Rectal smooth muscle tissue (tissue), 1 donor: ENCODE results near the gene RNF44.
A peak's percentile ranks its signal among the peaks of the same experiment; 100 is the strongest.

Source experiments
- H3K27ac ChIP-seq: one replicate; pipeline ENCODE4 v1.7.0; 2013; ENCODE audit warnings: low read depth, low read length, inconsistent platforms
- H3K27me3 ChIP-seq: one replicate; pipeline ENCODE4 v1.7.0; 2013; ENCODE audit warnings: low read length; ENCODE audit not compliant: control insufficient read depth, insufficient read depth
- H3K36me3 ChIP-seq: one replicate; pipeline ENCODE4 v1.7.0; 2013; ENCODE audit warnings: low read length; ENCODE audit not compliant: control insufficient read depth, insufficient read depth
- H3K4me1 ChIP-seq: one replicate; pipeline ENCODE4 v1.7.0; 2013; ENCODE audit warnings: low read length; ENCODE audit not compliant: control insufficient read depth, insufficient read depth
- H3K4me3 ChIP-seq: one replicate; pipeline ENCODE4 v1.7.0; 2013; ENCODE audit warnings: low read length
- H3K9ac ChIP-seq: one replicate; pipeline ENCODE4 v1.7.0; 2013; ENCODE audit warnings: low read length

The RNF44 gene

GRCh38 chr5:176536902-176537553, at the start of gene RNF44:
TSS of gene RNF44 (minus strand) at chr5:176537402. CDS start at chr5:176532472, 4,930 bp downstream.
- Histone ChIP-seq H3K4me1 (peaks cover 24% of the 10 kb centered on the region), H3K4me3 (peak within 1 kb of the TSS; percentile 96), H3K9ac (peak within 1 kb of the TSS; percentile 95), H3K27me3 (no peaks in the 10 kb centered on the region), H3K27ac (peak within 1 kb of the TSS; percentile 99), H3K36me3 (no peaks in the 10 kb centered on the region)

- H3K4me3 ChIP-seq, result no peak overlapping the region
- no peaks in the 10 kb centered on the region for H3K27me3 ChIP-seq
- H3K4me1 ChIP-seq, result no peaks in the 10 kb centered on the region
- H3K9ac ChIP-seq, result no peak overlapping the region
- no peaks in the 10 kb centered on the region for H3K36me3 ChIP-seq
- H3K27ac ChIP-seq, result no peak overlapping the region
Observed at GRCh38 chr5:176583076-176583475, 45.9 kb upstream of the RNF44 start.

GRCh38 chr5:176581361-176581760, 44.2 kb upstream of the RNF44 start:
- H3K27me3 ChIP-seq, result no peaks in the 10 kb centered on the region
- no peak overlapping the region for H3K9ac ChIP-seq
- no peak overlapping the region for H3K4me3 ChIP-seq
- no peaks in the 10 kb centered on the region for H3K4me1 ChIP-seq
- no peak overlapping the region for H3K27ac ChIP-seq
- no peaks in the 10 kb centered on the region for H3K36me3 ChIP-seq

GRCh38 chr5:176579323-176579722, 42.1 kb upstream of the RNF44 start:
- no peaks in the 10 kb centered on the region for H3K4me1 ChIP-seq
- H3K36me3 ChIP-seq, result no peaks in the 10 kb centered on the region
- H3K4me3 ChIP-seq, result no peak overlapping the region
- H3K9ac ChIP-seq, result no peak overlapping the region
- H3K27me3 ChIP-seq, result no peaks in the 10 kb centered on the region
- no peak overlapping the region for H3K27ac ChIP-seq

- H3K27me3 ChIP-seq, result peaks cover 2% of the 10 kb centered on the region
Observed at GRCh38 chr5:176578391-176578808, 41.2 kb upstream of the RNF44 start.

GRCh38 chr5:176577312-176578176, 40.3 kb upstream of the RNF44 start:
- no peak overlapping the region for H3K4me3 ChIP-seq
- no peaks in the 10 kb centered on the region for H3K4me1 ChIP-seq
- H3K27me3 ChIP-seq, result peaks cover 2% of the 10 kb centered on the region
- H3K36me3 ChIP-seq, result no peaks in the 10 kb centered on the region
- no peak overlapping the region for H3K27ac ChIP-seq
- no peak overlapping the region for H3K9ac ChIP-seq

More at GRCh38 chr5:176578391-176578808, 41.2 kb upstream of the RNF44 start:
- no peak overlapping the region for H3K27ac ChIP-seq
- H3K4me1 ChIP-seq, result no peaks in the 10 kb centered on the region
- no peak overlapping the region for H3K4me3 ChIP-seq
- H3K36me3 ChIP-seq, result no peaks in the 10 kb centered on the region
- no peak overlapping the region for H3K9ac ChIP-seq

- Histone ChIP-seq H3K27me3 (peaks cover 2% of the 10 kb centered on the region), H3K4me3 (no peak overlapping the region), H3K27ac (no peak overlapping the region), H3K4me1 (no peaks in the 10 kb centered on the region), H3K36me3 (no peaks in the 10 kb centered on the region), H3K9ac (no peak overlapping the region)
Observed at GRCh38 chr5:176575488-176576422, 38.6 kb upstream of the RNF44 start.

- Histone ChIP-seq H3K27ac (no peak overlapping the region), H3K36me3 (no peaks in the 10 kb centered on the region), H3K27me3 (peaks cover 2% of the 10 kb centered on the region), H3K4me3 (no peak overlapping the region), H3K9ac (no peak overlapping the region), H3K4me1 (no peaks in the 10 kb centered on the region)
Observed at GRCh38 chr5:176575066-176575465, 37.9 kb upstream of the RNF44 start.

- no peaks in the 10 kb centered on the region for H3K36me3 ChIP-seq
- no peak overlapping the region for H3K4me3 ChIP-seq
- no peak overlapping the region for H3K27ac ChIP-seq
- H3K4me1 ChIP-seq, result no peaks in the 10 kb centered on the region
- H3K9ac ChIP-seq, result no peak overlapping the region
- peaks cover 2% of the 10 kb centered on the region for H3K27me3 ChIP-seq
Observed at GRCh38 chr5:176574297-176574591, 37.0 kb upstream of the RNF44 start.

GRCh38 chr5:176573564-176574296, 36.5 kb upstream of the RNF44 start:
- Histone ChIP-seq H3K9ac (no peak overlapping the region), H3K4me1 (no peaks in the 10 kb centered on the region), H3K36me3 (no peaks in the 10 kb centered on the region), H3K27me3 (peaks cover 2% of the 10 kb centered on the region), H3K27ac (no peak overlapping the region), H3K4me3 (no peak overlapping the region)

GRCh38 chr5:176570044-176570443, 32.8 kb upstream of the RNF44 start:
- peaks cover 2% of the 10 kb centered on the region for H3K27me3 ChIP-seq
- H3K36me3 ChIP-seq, result no peaks in the 10 kb centered on the region
- no peak overlapping the region for H3K27ac ChIP-seq
- H3K9ac ChIP-seq, result no peak overlapping the region
- no peak overlapping the region for H3K4me3 ChIP-seq
- no peaks in the 10 kb centered on the region for H3K4me1 ChIP-seq

- Histone ChIP-seq H3K9ac (no peak overlapping the region), H3K4me3 (no peak overlapping the region), H3K36me3 (no peaks in the 10 kb centered on the region), H3K27ac (no peak overlapping the region), H3K27me3 (peaks cover 2% of the 10 kb centered on the region), H3K4me1 (no peaks in the 10 kb centered on the region)
Observed at GRCh38 chr5:176568657-176569056, 31.5 kb upstream of the RNF44 start.
